Suprapubic skin (tissue), 4 donors: Measurements from ENCODE around the gene NOP14. TPM values are rescaled to one million over a fixed set of nuclear protein-coding genes. Genes with fewer than 3 reads are reported as not detected.
"Not testable (repeated sequence)": the region's sequence is repeated elsewhere in the genome, so short reads cannot be mapped to it uniquely, and the experiment has no call there.

Source experiments
- DNase-seq, 2 donors: peaks; one replicate each; pipeline ENCODE4 v3.0.0-alpha.2; 2019; ENCODE audit warnings: low spot score in 2 of 2
- H3K27ac ChIP-seq: fragments of 200-600 bp; sonication (generic); one replicate; pipeline ENCODE4 v1.5.1; 2019
- H3K27me3 ChIP-seq: fragments of 200-600 bp; sonication (generic); one replicate; pipeline ENCODE4 v1.5.1; 2019
- H3K36me3 ChIP-seq: fragments of 200-600 bp; sonication (generic); one replicate; pipeline ENCODE4 v1.5.1; 2019
- H3K4me1 ChIP-seq: fragments of 200-600 bp; sonication (generic); one replicate; pipeline ENCODE4 v1.5.1; 2019
- H3K4me3 ChIP-seq: fragments of 200-600 bp; sonication (generic); one replicate; pipeline ENCODE4 v1.5.1; 2019; ENCODE audit warnings: mild to moderate bottlenecking
- H3K9me3 ChIP-seq: fragments of 200-600 bp; sonication (generic); one replicate; pipeline ENCODE4 v1.5.1; 2019
- CTCF ChIP-seq, 2 donors: fragments of 200-600 bp in 1 of 2; fragments of 450-650 bp in 1 of 2; sonication (generic) in 1 of 2; IDR thresholded peaks; one replicate each; pipeline ENCODE4 v1.5.1; 2016 to 2019; ENCODE audit warnings: antibody characterized with exemption in 2 of 2, mild to moderate bottlenecking in 1 of 2, moderate library complexity in 1 of 2
- EP300 ChIP-seq: sonication (generic); formaldehyde crosslinking; IDR thresholded peaks from one replicate; pipeline ENCODE4 v1.6.1; 2017; ENCODE audit warnings: antibody characterized with exemption
- POLR2A ChIP-seq, 2 donors: fragments of 450-650 bp; IDR thresholded peaks; one replicate each; pipeline ENCODE4 v1.6.1; 2017; ENCODE audit warnings: antibody characterized with exemption in 2 of 2, mild to moderate bottlenecking in 2 of 2, moderate library complexity in 2 of 2
- POLR2AphosphoS5 ChIP-seq, 3 donors: sonication (generic); formaldehyde crosslinking; IDR thresholded peaks; one replicate each; pipeline ENCODE4 v1.6.1; 2017; ENCODE audit warnings: antibody characterized with exemption in 3 of 3
- WGBS: methylation state at CpG from one replicate; pipeline ENCODE4 v1.1.5; 2018; 5-methylcytosine and 5-hydroxymethylcytosine counted together
- total RNA-seq, 4 donors: library from RNA; depleted of rRNA; stranded (reverse); fragments of >200 nt; gene quantifications; one replicate each; pipeline ENCODE4 v1.1.0, GENCODE V29; 2016

Gene NOP14
- total RNA-seq, 4 donors from 2014 or later = 23.4 to 30.8 (median 27.1) TPM

GRCh38 chr4:2946812-2947600 lies 16.2 kb downstream of the NOP14 start:
- no peaks in the 10 kb centered on the region for H3K9me3 ChIP-seq
- H3K36me3 ChIP-seq = peaks cover 100% of the 10 kb centered on the region
- H3K27ac ChIP-seq = peak overlapping the region; percentile 28
- H3K27me3 ChIP-seq = no peaks in the 10 kb centered on the region
- no peak for TF ChIP-seq EP300
- TF ChIP-seq POLR2A (IDR thresholded peaks at IDR 0.05) = no peak
- no peak for TF ChIP-seq POLR2AphosphoS5 (IDR thresholded peaks at IDR 0.05)
- TF ChIP-seq CTCF (IDR thresholded peaks at IDR 0.05) = no peak
- peak in 1 of 2 donors; percentile 55 for DNase-seq
- 91% methylated on average over 19 of the region's 19 CpGs for WGBS
- H3K4me3 ChIP-seq = no peak overlapping the region
- peaks cover 12% of the 10 kb centered on the region for H3K4me1 ChIP-seq

- DNase-seq = peak in 1 of 2 donors; percentile 47
- not testable (repeated sequence) for H3K27me3 ChIP-seq, H3K4me3 ChIP-seq, H3K9me3 ChIP-seq, H3K27ac ChIP-seq
- peaks cover 12% of the 10 kb centered on the region for H3K4me1 ChIP-seq
- H3K36me3 ChIP-seq = peaks cover 100% of the 10 kb centered on the region
- 89% methylated on average over 26 of the region's 30 CpGs for WGBS
These were observed 17.3 kb downstream of the NOP14 start for GRCh38 chr4:2945619-2946604.

GRCh38 chr4:2944586-2945526 lies 18.4 kb downstream of the NOP14 start:
- H3K4me3 ChIP-seq = no peak overlapping the region
- H3K4me1 ChIP-seq = peaks cover 12% of the 10 kb centered on the region
- H3K27me3 ChIP-seq = no peaks in the 10 kb centered on the region
- TF ChIP-seq POLR2AphosphoS5 (IDR thresholded peaks at IDR 0.05) (no peak), EP300 (no peak), CTCF (IDR thresholded peaks at IDR 0.05) (no peak), POLR2A (IDR thresholded peaks at IDR 0.05) (no peak)
- WGBS = 91% methylated on average over 30 of the region's 30 CpGs
- H3K36me3 ChIP-seq = peaks cover 100% of the 10 kb centered on the region
- H3K27ac ChIP-seq = no peak overlapping the region
- H3K9me3 ChIP-seq = no peaks in the 10 kb centered on the region
- DNase-seq = no peak

GRCh38 chr4:2944091-2944482 lies 19.1 kb downstream of the NOP14 start:
- H3K27ac ChIP-seq = no peak overlapping the region
- TF ChIP-seq EP300 (no peak), POLR2A (IDR thresholded peaks at IDR 0.05) (no peak), CTCF (IDR thresholded peaks at IDR 0.05) (no peak), POLR2AphosphoS5 (IDR thresholded peaks at IDR 0.05) (no peak)
- no peak for DNase-seq

More at GRCh38 chr4:2944091-2944482, 19.1 kb downstream of the NOP14 start:
- peaks cover 12% of the 10 kb centered on the region for H3K4me1 ChIP-seq
- 91% methylated on average over 11 of the region's 11 CpGs for WGBS
- no peaks in the 10 kb centered on the region for H3K27me3 ChIP-seq
- no peak overlapping the region for H3K4me3 ChIP-seq
- no peaks in the 10 kb centered on the region for H3K9me3 ChIP-seq
- peaks cover 100% of the 10 kb centered on the region for H3K36me3 ChIP-seq
